HG03575 (cell line): ENCODE measurements around the gene HSBP1L1.
"Not testable (repeated sequence)": the region's sequence is repeated elsewhere in the genome, so short reads cannot be mapped to it uniquely, and the experiment has no call there.

Source experiments
- ATAC-seq: cut with Tn5 transposase; IDR thresholded peaks from one replicate; pipeline ENCODE4 v1.9.1; 2021; ENCODE audit not compliant: unreplicated experiment, insufficient number of reproducible peaks, low FRiP score; ENCODE audit errors: extremely low read depth

HSBP1L1 gene

GRCh38 chr18:79954791-79955190 lies 9.7 kb upstream of the HSBP1L1 start:
- ATAC-seq = no peak

DNA sequence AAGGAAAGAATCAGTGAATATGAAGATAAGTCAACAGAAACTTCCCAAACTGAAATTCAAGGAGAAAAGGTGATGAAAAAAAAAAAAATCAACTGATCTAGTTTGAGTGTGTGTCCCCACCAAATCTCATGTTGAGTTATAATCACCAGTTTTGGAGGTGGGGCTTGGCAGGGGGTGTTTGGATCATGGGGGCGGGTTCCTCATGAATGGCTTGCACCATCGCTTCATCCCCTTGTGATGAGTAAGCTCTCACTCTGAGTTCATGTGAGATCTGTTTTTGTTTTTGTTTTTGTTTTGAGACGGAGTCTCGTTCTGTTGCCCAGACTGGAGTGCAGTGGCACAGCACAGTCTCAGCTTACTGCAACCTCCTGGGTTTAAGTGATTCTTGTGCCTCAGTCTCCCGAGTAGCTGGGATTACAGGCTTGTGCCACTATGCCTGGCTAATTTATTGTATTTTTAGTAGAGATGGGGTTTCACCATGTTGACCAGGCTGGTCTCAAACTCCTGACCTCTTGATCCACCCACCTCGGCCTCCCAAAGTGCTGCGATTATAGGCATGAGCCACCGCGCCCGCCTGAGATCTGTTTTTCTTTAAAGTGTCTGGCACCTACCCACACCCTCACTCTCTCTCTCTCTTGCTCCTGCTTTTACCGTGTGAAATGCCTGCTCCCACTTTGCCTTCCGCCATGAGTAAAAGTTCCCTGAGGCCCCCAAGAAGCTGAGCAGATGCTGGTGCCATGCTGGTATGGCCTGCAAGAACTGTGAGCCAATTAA lies 9.0 kb upstream of the HSBP1L1 start:
- no peak for ATAC-seq

- ATAC-seq = no peak
Observed at GRCh38 chr18:79956276-79956675, 8.2 kb upstream of the HSBP1L1 start.

DNA sequence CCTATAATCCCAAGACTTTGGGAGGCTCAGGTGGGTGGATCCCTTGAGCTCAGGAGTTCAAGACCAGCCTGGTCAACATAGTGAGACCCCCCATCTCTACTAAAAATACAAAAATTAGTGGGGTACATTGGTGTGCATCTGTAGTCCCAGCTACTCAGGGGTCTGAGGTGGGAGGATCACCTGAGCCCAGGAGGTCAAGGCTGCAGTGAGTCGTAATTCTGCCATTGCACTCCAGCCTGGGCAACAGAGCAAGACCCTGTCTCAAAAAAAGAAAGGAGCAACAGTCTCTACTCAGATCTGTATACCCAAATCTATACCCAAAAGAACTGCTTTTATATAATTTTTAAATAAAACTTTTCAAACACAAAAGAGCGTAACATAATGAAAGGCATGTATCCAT lies 5.5 kb upstream of the HSBP1L1 start:
- ATAC-seq = no peak

DNA sequence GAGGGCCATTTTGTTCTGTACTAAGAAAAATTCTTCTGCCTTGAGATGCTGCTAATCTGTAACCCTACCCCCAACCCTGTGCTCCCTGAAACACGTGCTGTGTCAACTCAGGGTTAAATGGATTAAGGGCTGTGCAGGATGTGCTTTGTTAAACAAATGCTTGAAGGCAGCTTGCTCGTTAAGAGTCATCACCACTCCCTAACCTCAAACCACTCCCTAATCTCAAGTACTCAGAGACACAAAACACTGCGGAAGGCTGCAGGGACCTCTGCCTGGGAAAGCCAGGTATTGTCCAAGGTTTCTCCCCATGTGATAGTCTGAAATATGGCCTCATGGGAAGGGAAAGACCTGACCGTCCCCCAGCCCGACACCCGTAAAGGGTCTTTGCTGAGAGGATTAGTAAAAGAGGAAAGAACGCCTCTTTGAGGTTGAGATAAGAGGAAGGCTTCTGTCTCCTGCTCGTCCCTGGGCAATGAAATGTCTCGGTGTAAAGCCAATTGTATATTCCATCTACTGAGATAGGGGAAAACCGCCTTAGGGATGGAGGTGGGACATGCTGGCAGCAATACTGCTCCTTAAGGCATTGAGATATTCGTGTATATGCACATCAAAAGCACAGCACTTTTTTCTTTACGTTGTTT lies 4.2 kb upstream of the HSBP1L1 start:
- not testable (repeated sequence) for ATAC-seq

GRCh38 chr18:79960921-79961526 lies 3.4 kb upstream of the HSBP1L1 start:
- no peak for ATAC-seq

DNA sequence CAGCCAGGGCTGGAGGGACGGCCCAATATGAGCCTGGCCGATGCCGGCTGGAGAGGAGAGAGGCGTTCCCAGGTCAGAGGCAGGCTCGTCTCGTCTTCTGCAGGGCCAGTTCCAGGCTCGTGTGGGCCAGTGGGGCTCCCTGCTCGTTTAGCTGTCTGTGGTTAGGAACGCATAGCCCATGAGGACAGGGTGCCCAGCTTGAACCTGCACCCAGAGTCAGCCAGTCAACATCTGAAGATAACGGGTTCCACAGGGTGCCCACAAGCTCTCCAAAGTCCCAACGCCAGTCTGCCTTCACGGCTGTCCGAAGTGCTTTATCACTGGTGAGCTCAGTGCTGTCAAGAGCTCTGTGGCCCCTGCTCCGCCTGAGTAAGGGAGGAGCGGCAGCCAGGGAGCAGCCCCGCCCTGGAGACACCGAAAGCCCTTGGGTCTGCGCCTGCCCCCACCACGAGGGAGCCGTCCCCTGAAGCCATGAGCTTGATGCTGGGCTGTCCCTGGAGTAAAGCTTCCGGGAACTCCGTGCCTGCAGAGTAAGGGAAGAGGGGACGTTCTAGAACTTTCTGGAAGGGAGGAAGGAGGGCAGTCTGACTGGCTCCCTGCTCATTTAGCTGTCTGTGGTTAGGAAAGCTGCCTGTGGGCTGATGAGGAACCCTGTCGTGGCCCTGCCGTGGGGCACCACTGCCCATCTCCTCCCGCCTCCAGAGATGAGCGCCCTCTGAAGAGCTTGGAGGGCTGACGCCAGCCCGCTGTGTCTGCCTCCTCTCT lies 2.7 kb upstream of the HSBP1L1 start:
- ATAC-seq = no peak

GRCh38 chr18:79962311-79962710 lies 2.1 kb upstream of the HSBP1L1 start:
- ATAC-seq = no peak

DNA sequence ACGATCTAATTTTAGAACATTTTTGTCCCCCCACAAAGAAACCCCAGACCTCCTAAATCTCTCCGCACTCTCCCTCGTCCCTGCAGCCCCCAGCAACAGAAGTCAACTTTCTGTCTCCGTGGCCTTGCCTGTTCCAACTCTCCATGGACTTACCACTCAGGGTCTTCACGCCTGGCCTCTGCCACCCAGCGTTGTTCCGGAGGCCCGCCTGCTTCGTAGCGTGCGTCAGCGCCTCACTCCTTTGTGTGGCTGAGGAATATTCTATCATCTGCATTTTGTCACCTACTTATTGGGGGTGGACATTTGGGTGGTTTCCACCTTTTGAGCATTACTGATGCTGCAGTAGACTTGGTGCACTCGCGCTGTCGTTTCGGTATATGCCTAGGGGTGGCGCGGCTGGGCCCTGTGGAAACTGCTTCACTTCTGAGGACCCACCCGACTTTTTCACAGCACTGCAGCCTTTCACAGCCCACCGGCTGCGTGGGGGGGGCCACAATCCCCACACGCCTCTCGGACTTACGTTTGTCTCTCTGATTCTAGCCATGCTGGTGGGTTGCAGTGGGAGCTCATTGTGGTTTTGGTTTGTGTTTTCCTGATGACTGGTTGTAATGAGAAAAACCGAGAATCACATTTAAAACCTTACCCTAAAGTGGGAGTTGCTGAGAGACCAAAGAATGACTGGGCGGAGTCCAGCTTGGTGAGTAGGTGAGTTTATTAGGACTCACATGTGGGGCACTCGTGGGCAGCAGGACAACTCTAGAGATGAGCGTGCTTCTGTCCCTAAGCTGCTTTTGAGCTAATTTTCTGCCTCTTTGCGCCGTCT lies 1.4 kb upstream of the HSBP1L1 start:
- peak; percentile 36 for ATAC-seq

DNA sequence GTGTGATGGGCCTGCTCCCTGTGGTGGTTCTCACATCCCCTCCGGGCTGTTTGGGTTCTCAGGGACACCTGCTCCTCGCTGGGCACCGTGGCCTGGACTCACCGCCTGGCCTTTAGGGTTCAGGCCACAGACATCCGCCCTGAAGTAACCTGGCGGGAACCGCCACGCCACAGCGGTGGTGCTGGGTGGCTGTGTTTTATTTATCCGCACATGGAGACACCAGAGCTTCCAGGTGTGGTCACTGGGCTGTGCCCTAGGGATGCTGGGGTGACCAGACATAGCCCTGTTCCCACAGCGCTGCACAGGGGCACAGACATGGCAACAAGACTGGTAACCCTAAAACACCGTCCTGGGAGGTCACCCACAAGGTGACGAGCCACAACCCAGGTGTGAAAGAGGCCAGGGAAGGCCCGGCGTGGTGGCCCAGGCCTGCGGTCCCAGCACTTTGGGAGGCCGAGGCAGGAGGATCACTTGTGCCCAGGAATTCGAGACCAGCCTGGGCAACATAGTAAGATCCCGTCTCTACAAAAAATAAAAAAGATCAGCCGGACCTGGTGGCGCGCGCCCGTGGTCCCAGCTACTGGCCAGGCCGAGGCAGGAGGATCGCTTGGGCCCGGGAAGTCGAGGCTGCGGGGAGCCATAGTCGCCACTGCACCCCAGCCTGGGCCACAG lies 649 bp upstream of the HSBP1L1 start:
- no peak for ATAC-seq

DNA sequence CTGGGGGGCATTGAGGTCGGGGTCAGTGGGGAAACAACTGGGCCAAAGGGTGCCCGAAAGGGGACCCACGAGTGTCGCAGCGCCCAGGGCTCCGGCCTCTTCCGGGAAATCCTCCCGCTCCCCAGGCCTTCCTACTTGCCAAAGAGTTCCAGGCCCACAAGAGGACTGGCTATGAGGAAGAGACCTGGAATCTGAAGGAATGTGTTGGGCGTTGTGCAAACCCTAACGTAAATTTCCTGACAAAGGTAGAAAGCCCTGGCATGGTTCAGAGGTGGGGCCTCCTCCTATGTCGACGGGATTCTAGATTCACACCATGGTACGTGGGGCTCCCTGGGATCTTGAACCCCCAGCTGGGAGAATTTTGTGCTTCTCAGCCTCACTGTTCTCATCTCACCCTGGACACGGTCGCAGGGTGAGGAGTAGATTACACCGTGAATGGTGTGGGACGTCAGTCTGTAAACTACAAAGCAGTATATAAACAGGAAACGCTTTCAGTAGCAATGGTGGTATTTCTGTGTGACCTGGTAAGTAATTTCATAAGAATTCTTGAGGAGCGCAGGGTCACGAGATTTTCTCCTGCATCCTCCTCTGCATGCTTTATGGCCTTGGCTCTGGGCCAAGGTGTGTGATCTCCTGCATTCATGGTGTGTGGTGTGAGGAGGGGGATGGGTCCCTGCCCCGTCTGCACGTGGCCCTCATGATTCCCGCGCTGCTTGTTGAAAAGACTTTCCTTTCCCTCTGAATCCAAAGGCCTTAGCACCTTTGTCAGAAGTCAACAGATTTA lies 868 bp downstream of the HSBP1L1 start:
- no peak for ATAC-seq

- ATAC-seq = no peak
Observed at GRCh38 chr18:79970419-79971133, 6.1 kb downstream of the HSBP1L1 start.

DNA sequence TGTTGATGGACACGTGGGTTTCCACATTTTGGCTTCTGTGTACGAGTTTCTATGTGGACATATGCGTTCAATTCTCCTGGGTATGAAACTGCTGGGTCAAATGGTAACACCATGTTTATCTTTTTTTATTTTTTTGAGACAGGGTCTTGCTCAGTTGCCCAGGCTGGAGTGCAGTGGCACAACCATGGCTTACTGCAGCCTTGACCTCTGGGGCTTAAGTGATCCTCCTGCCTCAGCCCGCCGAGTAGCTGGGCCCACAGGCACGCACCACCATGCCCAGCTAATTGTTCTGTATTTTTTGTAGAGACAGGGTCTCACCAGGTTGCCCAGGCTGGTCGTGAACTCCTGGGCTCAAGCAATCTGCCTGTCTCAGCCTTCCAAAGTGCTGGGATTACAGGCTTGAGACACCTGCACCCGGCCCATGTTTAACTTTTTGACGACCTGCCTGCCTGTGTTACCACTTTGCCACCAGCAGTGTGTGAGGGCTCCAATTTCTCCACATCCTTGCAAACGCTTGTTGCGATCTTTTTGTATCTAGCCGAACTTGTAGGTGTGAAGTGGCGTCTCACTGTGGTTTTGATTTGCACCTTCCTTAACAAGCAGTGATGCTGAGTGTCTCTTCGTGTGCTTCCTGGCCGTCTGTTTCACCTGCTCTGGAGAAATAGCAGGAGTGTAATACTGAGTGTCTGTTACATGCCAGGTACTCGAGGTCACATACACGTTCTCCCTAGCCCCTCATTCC lies 6.9 kb downstream of the HSBP1L1 start:
- no peak for ATAC-seq

- no peak for ATAC-seq
Observed at GRCh38 chr18:79971986-79972385, 7.5 kb downstream of the HSBP1L1 start.

GRCh38 chr18:79972720-79973119 lies 8.3 kb downstream of the HSBP1L1 start:
- no peak for ATAC-seq

- no peak for ATAC-seq
Observed at GRCh38 chr18:79973517-79973916, 9.1 kb downstream of the HSBP1L1 start.
